NCI-H69 (cell line): ENCODE data around the gene HDGFL2.
"Not testable (repeated sequence)": the region's sequence is repeated elsewhere in the genome, so short reads cannot be mapped to it uniquely, and the experiment has no call there.

Experiments
- DNase-seq: peaks from one replicate; lab custom pipeline; 2025; lab: John Stamatoyannopoulos, UW

Gene HDGFL2

DNA sequence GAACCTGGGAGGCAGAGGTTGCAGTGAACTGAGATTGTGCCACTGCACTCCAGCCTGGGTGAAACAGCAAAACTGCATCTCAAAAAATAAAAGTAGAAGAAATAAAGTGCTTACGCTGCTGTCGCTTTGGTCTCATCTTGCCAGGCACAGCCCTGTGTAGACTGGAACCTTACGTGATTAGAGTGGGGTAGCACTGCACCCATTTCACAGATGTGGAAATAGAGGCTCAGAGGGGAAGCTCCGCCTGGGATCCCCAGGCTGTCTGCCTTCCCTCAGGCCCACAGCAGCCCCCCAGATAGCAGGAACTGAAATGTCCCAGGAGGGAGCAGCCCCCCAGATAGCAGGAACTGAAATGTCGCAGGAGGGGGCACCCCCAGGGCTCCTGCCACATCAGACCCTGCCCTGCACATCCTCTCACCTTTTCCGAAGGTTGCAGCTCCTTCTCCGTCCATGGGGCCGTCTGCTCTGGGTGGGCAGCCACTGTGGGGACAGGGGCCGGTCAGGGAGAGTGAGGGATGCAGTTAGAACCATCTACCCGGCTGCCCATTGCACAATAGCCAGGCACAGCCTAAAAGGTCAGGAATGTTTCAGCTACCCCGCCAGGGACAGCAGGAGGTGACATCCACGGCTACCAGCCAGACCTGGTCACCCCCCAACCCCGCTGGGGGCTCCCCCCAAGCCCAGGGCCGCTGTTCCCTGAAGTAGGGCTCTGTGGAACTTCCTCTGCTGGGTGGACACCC, 44.3 kb downstream of the HDGFL2 start:
- DNase-seq = no peak

DNA sequence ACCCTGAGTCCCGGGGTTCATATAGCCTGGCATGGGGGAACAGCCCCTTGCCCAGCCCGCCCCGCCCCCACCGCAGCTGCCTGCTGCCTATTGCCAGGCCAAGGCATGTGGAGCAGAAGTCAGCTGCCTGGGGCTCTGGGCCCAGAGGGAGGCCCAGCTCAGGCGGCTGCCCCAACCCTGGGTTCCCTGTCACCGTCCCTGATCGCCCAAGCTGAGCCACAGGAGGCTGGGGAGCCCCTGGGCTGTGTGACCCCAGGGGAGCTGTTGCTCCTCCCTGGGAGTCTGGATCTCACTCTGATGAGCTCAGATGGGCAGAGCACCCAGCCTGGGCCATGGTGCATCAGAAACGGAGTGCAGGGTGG, 44.8 kb downstream of the HDGFL2 start:
- no peak for DNase-seq

DNA sequence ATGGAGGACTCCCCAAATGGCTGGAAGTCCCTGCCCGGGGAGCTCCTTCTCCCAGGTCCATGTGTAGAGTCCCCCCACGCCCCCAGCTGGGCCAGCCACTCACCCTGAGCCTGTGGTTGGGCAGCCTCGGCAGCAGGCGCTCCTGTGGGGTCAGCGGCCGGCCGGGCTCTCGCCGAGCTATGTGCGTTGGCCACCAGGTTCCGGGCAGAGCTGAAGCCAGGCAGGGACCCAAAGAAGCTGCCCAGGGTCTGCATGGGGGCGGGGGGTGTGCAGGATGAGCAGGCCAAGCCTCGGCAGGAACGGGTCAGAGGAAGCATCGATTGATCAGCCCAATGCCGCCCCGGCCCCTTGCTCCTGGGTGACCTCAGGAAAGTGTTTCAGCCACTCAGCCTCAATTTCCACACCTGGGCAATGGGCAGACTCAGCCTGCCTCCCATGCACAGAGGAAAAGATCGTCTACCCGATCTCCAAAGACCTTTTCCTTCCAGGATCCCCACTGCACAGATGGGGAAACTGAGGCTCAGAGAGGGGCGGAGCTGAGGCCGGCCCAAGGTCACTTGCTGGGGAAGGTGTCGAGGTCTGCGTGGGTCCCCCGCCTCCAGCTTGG, 45.5 kb downstream of the HDGFL2 start:
- no peak for DNase-seq

DNA sequence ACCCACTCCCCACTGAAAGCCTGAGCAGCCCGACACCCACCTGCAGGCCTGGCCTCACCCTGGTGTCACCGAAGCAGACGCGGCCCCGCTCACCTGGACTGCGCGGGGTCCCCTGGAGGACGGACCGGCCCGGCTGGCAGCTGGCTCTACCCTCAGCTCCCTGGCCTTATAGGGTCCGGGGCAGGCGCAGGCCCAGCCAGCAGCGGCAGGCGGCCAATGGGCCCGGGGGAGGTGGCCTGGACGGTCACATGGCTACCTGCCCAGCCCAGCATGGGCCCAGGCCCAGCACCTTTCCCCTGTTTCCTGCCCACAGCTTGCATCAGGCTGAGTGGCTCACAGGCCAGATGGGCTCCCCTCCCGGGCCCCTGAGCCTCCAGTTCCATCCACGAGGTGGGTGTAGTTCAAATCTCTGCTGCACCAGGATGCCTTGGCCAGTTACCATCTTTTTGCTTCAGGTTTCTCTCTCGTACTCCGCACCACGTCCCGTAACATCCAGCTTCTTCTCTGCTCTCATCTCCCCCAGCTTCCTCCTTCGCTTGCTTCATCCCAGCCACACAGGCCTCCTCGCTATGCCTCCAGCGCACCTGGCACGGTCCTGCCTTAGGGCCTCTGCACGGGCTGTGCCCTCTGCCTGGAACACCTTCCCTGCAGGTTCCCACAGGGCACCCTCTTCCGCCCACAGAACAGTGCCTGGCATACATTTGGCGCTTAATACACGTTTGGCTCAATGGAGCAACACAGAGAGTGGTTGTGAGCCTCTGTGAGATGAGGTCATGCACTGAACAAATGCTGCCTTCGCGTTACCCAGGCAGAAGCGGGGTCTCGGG, 46.5 kb downstream of the HDGFL2 start, which contains the start of gene PLIN4:
Gene PLIN4, minus strand, starts transcription at position 142 of the 827 bp plus-strand sequence. CDS start 214 bp downstream, outside the sequence.
- DNase-seq = no peak

DNA sequence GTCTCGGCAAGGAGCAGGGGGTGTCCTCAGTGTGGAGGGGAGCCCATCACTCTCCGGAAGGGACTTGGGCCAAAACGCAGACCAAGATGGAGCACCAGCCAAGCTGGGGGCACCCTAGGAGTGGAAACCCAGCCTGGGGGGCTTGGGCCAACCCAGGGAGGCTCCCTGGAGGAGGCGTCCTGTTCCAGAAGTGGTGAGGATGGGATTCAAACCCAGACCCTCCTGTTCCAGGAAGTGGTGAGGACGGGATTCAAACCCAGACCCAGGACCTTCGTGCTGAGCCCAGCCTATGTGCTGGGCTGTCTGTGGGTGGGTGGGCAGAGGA, 47.0 kb downstream of the HDGFL2 start:
- no peak for DNase-seq

DNA sequence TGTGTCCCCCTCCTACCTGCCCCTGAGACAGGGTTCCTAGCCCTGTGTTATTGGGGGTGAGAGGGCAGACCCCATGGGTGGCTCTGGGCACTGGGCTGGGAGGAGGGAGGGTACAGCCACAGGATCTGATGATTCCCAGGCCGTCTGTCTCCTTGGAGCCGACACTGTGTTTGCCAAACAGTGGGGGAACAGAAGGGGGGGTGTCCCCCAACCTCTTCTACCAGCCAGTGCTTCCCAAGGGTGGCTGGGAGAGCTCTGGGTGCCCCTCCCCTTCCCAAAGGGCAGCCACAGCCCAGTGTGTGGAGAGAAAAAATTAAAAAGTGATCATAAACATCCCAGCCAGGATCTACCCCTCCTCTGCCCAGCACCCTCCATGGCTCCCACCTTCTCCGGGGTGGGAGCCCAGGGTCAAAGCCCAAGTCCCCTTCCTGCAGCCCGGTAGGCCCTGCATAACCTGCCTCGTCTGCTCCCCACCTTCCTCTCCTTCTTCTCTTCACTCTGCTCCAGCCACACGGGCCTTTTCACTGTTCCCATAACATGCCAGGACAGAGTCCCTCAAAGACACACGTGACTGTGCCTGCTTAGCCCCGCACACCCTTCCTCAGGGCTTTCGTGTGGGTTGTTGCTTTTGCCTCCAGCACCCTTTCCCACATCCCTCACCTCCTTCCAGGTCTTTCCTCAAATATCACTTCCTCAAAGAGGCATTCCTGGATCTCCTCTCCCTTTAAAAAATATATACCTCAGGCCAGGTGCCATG, 47.6 kb downstream of the HDGFL2 start:
- peak; percentile 47 for DNase-seq

DNA sequence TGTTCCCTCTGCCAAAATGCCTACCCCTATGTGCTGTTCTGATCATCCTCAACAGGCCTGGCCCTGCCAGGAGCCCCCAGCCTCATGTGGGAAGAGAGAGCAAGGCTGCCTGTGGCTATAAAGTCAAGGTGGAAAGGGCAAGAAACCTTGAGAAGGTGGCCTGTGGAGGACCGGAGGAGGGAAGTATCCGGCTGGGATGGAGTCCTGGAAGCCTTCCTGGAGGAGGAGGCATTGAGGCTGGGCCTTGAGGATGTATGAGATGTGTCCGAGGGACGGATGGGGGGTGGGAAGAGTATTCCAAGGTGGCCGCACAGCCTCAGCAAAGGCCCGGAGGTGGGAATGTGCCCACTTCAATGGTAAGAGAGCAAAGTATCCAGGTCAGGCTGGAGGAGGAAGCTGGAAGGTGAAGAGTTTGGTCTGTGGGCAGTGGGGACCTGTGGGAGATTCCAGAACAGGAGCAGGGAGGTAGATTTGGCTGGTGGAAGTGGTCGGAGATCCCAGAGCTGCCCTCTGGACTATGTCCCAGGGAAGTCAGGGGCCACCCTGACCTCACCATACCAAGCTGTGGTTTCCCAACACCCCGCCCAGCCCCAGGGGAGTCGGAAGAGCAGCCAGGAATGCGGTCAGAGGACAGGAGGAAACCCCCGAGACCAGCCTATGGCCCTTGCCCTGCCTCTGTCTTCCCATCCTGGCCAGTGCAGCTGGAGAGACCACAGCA, 49.2 kb downstream of the HDGFL2 start:
- no peak for DNase-seq

DNA sequence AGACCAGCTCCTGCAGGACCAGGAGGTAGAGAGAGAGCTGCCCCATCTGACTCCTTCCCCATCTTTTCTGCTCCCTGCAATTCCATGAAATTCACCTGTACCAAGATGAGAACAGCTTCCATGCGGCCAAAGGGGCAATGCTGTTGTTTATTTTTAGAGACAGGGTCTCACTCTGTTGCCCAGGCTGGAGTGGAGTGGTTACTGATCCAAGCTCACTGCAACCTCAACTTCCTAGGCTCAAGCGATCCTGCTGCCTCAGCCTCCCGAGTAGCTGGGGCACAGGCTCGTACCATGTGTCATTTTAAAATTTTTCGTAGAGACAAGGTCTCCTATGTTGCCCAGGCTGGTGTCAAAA, 49.8 kb downstream of the HDGFL2 start:
- no peak for DNase-seq

DNA sequence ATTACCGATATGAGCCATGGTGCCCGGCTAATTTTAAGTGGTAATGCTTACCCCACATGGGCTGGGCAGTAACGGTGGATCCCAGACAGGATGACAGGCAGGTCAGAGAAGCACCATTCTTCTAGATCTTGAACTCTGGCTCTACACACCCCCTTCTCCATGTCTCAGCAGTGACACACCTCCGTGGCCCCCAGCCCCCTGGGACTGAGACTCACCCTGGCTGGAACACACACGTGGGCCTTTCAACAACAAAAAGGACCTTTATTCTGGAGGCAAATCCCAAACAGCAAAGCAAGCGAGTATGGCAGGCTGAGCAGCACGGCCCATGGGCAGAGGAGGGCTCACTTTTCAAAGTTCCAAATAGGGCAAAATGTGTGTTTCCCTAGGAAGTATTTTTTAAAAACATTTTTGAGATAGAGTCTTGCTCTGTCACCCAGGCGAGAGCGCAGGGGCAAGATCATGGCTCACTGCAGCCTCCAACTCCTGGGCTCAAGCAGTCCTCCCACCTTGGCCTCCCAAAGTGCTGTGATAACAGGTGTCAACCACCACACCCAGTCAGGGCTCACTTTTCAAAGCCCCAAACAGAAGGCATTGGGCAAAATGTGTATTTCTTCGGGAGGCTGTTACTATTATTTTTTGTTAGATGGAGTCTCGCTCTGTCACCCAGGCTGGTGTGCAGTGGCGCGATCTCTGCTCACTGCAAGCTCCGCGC, 50.4 kb downstream of the HDGFL2 start:
- no peak for DNase-seq

DNA sequence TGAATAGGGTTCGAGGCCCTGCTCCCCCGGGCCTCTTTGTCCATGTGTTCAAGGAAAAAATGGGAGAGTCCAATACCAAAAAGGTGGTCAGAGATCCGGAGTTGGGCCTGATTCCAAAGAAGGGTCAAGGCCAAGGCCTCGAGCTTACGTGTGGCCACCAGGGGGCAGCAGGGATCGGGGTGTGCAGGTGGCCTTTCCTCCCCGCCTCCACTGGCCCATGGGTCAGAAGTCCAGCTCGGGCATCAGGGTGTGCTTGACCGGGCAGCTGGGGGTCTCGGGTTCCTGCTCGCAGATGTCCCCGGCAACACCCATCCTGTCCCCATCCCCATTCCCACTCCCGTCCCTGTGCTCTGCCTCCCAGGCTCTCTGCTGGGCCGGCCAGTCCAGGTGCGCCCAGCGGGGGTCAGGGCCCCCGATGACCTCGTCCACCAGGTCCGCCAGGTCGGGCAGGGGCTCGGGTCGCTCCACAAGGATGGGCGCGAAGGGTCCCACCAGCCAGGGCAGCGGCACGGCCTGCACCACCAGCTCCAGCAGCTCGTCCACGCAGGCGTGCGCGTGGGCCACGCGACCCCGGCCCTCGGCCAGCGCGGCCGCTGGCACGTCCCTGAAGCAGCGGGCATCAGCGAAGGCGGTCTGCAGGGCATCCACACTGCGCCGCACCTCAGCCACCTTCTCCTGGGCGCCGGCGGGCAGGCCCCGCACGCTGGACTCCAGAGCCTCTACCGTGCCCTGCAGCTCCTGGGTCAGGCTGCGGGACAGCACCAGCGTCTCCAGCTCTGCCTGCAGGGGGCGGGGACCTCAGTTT, 51.4 kb downstream of the HDGFL2 start:
- peak; percentile 40 for DNase-seq

DNA sequence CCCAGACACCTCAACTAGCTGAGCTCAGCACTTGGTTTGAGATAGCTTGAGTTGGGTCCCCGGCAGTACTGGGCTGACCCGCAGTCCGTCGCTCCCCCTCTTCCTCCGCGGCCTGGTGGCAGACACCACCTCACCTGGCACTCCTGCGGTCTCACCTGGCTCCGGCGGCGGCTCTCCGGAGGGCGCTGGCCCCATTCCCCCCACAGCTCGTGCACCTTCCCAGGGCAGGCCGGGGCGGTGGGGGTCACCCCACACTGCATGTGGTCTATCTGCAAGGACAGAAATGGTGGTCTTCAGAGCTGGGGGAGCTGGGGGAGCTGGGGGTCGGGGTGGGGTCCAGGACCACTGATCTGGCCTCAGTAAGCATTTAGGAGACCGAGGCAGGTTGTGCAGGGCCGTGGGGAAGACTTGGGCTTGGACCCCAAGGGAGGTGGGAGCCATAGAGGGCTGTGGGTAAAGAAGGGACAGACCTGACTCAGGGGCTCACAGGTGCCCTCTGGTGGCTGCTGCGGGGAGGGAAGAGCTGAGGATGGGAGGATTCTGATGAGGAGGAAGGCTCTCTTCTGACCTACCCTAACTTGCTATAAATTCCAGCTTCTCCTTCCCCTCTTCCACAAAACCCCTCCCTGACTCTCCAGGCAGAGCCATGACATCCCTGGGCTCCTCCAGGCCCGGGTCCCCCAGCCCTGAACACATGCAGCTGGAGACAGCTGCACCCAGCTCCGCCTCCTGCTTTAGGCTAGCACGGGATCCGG, 52.9 kb downstream of the HDGFL2 start:
- peak; percentile 79 for DNase-seq

DNA sequence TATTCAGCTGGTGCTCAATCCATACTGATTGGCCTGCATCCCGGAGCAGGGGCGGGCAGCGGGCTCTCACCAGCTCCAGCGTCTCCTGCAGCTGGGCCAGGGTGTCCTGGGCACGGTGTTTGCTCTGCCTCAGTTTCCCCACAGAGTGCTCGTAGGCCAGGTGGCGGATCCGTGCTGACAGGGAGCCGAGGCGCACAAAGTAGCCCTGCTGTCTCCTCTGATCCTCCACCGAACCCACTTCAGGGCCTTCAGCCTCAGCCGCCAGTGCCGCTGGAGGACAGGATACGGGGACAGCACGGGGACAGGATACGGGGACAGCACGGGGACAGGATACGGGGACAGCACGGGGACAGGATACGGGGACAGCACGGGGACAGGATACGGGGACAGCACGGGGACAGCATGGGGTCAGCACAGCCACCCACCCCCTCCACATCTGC, 53.5 kb downstream of the HDGFL2 start:
- no peak for DNase-seq

DNA sequence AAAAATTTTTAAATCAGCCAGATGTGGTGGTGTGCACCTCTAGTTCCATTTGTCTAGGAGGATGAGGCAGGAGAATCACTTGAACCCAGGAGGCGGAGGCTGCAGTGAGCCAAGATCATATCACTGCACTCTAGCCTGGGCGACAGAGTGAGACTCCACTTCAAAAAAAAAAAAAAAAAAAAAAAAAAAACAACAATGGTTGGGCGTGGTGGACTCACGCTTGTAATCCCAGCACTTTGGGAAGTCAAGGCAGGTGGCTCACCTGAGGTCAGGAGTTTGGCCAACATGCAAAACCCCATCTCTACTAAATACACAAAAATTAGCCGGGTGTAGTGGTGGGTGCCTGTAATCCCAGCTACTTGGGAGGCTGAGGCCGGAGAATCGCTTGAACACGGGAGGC, 55.3 kb downstream of the HDGFL2 start:
- not testable (repeated sequence) for DNase-seq

DNA sequence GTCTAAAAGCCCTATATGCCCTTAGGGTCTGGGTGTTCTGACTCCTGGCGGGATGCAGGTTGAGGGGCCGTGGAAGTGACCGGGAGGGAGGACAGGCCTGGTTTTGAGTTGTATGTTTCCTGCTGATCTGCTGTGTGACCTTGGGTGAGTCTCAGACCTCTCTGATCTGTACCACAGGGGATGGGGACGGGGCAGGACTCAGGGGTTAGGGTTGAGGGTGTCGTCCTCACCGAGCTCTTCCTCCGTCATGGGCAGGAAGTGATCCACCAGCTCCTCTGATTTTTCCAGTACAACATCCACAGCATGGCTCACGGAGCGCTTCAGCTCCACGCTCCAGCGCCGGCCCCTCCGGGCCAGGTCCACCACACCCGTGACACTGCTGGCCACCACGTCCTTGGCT, 56.7 kb downstream of the HDGFL2 start:
- no peak for DNase-seq

DNA sequence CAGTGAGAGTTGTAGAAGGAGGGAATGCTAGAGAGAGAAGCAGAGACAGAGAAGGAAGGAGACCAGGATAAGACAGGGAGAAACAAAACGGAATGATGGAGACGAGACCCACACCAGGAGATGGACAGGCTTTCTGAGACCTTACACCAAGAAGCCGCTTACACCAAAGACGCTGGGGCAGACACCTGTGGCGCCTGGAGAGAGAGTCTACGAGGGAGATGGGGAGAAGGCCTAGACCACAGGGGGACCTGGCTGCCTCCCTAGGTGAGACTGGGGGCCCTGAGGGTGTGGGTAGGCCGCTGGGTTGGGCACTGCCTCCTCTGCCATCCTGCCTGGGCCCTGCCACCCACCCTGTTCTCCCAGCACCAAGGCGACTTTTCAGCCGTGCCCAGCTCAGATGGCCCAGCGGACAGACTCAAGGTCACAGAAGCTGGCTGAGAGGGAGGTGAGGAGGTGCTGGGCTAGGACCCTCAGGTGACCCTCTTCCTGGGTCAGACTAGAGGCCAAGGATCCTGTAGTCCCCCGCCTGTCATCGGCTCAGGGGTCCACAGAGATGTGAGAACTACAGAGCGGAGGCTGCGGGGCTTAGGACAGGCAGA, 57.9 kb downstream of the HDGFL2 start:
- no peak for DNase-seq

DNA sequence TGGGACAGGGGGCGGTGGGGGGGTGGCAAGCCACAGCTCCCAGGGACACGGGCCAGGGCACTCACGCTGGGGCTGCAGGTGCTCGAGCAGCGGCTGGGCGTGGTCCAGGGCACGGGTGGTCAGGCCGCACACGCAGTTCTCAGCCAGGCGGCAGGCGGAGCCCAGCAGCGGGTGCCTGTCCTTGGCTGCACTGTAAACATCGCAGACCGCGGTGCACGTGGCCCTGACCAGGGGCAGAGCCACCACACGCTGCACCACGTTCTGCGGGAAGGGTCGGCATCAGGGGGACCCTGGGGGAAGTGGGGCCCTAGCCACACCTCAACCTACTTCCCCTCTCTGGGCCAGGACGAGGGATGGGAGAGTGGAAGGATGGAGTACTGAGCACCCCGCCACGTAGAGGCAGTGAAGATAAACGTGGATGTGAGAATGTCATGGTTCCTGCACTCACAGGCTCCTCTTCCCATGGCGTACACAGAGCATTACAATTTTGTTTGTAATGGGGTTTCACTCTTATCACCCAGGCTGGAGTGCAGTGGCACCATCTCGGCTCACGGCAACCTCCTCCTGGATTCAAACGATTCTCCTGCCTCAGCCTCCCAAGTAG, 59.6 kb downstream of the HDGFL2 start:
- peak; percentile 59 for DNase-seq

DNA sequence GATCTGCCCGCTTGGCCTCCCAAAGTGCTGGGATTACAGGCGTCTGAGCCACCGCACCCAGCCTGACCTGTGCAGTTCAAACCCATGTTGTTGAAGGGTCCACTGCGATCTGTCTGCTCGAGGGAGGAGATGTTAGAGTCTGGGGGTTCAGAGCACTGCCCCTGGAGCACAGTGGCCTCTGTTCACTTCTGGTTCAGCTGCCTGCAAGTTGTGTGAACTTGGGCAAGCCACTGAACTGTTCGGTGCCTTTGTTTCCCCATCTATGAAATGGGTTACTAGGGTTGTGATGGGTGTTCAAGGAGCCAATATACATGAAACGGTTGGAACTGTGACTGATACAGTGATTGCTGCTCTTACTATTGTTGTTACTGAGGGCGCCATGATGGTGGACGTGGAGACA, 61.2 kb downstream of the HDGFL2 start:
- no peak for DNase-seq

DNA sequence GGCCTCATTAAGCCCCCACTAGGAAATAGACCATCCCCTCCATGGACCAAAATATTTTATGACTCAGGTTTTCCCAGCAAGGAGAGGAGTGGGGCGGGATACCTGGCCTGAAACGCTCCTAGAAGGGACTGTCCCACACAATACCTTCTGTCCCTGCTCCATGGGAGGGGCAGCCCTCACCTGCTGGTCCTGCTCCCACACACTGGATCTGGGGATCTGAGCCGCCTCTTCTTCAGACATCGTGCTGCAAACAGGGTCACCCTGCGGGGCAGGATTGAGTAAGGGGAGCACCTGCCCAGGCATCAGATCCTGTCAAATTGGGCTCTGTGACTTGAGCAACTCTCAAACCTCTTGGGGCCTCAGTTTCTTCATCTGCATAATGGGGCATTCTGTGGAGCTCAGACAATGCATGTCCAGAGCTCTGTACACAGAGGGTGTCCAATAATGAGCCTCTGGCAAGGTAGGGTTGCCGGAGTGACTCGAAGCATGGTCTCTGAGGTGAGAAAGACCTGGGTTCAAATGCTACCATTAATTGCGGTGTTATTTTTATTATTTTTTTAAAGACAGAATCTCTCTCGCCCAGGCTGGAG, 61.8 kb downstream of the HDGFL2 start:
- no peak for DNase-seq
